ENCODE data around the gene RGPD4.
"Not testable (repeated sequence)": the region's sequence is repeated elsewhere in the genome, so short reads cannot be mapped to it uniquely, and the experiment has no call there.

Gene RGPD4

GRCh38 chr2:107826749-107827148 is at the start of gene RGPD4:
RGPD4 (plus strand) TSS chr2:107826892; CDS start chr2:107827014, 122 bp downstream.
- DNase-seq = not testable (repeated sequence)

- DNase-seq = no peak
Observed at GRCh38 chr2:107777974-107778373, 48.7 kb upstream of the RGPD4 start.

DNA sequence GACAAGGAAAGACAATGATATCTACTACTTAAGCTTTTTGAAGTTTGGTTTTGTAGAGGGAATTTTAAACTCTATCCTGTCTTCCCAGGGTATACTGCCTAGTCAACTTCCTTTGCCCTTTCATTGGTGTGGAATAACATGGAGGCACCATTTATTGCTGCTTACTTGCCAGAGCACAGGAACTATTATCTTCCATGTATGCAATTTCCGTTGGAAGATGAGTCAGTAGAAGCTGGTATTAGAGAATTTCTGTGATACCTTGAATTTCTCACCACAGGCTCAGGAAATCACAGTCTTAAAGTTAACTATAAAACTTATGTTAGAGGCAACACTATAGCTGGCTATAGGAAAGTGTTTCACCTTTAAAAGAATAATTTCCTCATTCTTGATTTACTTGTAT is 40.9 kb upstream of the RGPD4 start:
- no peak for DNase-seq

DNA sequence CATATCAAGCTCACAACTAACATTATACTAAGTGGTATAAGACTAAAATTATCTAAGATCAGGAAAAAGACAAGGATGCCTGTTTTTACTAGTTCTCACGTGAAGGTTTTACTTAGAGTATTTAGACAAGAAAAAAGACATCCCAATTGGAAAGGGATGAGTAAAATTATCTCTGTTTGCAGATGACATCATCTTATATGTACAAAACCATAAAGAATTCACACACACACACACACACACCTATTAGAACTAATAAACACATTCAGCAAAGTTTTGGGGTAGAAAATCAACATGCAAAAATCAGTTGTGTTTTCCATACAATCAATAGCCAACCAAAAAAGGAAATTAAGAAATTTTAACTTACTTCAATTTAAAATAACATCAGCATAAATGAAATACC is 35.9 kb upstream of the RGPD4 start:
- DNase-seq = no peak

GRCh38 chr2:107801498-107801897 is 25.2 kb upstream of the RGPD4 start:
- DNase-seq = no peak

DNA sequence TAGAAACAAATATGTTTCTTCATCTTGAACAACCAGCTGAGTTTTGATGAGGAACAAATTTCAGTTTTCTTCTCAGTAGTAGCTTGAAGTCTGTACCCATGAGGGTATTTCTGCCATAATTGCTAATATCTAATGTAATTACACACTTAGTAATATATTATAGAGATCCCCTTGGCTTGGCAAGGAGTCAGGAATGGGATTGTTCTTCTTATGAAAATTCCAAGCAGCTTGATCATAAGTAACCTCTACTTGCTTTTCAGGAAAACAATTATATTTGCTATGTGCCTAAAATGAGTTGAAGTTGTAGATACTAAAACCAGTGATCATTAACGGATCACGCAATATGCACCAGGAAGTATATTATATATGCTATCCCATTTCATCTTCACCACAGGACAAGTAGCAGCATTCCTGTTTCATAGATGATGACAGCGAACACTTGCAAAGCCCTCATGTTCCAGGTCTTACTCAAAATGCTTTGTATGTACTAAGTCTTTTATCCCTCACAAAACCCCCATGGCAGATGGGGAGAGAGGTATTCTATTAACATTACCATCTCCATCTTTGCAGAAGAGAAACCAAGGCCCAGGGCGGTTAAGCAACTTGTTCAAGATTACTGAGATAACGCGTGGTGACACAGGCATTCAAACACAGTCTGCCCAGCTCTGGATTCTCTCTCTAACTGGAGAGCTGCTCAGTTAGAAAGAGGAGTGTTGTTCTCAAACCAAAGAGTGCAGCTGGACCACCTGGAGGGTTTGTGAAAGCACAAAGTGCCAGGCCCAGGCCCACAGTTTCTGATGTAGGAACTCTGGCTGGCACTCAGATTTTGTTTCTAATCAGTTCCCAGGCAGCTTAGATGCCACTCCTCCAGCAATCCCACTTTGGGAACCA is 21.8 kb upstream of the RGPD4 start:
- no peak for DNase-seq

GRCh38 chr2:107806901-107807300 is 19.8 kb upstream of the RGPD4 start:
- DNase-seq = no peak

GRCh38 chr2:107807988-107808387 is 18.7 kb upstream of the RGPD4 start:
- DNase-seq = no peak

- DNase-seq = no peak
Observed at GRCh38 chr2:107808959-107809358, 17.7 kb upstream of the RGPD4 start.

DNA sequence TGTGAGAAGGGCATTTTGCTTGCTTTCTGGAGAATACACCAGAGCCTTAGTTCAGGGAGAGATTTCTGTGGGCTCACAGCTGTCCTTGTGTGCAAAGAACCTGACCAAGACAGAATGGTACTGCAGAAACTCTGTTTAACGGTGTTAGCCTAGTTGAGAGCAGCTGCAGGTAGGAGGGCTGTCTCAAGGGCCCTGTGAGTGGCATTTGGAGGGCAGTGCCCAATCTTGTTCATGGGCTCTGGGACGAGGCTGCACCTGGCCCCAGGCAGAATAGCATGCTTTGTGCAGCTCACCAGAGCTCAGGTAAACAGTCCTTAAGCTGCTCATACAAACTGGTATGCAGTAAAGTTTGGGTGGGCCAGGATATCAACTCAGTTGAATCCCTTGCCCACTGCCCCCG is 16.9 kb upstream of the RGPD4 start:
- DNase-seq = no peak

DNA sequence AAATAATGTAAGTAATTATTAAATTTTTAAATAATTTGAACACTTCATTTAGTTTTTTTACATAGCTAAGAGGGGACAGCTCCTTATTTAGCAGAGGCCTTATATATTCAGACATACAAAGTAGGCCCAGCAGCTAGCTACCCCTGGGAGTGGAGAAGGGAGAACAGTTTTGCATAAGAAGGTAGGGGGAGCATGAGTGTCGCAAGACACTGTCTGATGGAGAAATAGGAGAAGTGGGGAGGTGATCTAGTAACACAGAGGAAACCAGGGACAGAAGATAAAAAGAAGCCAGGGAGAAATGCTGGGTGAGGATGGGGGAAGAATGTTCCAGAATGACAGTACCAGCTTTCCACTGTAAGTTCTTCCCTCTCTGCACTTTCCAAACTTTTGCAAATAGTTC is 16.0 kb upstream of the RGPD4 start:
- no peak for DNase-seq

DNA sequence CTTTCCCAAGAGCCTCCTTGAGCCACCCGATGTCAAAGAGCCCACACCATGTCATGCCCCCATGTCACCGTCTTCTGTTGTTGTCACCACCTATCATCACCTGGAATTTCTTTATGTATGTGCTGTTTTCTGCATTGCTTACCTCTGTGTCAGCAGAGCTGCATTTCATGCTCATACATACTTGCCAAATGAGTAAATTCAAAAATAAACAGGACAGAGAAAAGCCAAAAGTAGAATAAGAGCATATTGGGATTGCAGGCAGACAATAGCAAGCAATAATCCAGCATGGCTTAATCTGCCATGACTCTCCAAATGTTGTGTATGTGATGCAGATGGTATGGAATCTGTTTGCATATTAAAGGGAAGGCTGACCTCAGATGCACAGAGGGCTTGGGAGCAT is 15.3 kb upstream of the RGPD4 start:
- no peak for DNase-seq

- DNase-seq = no peak
Observed at GRCh38 chr2:107812006-107812405, 14.7 kb upstream of the RGPD4 start.

- DNase-seq = no peak
Observed at GRCh38 chr2:107817378-107817777, 9.3 kb upstream of the RGPD4 start.

GRCh38 chr2:107822302-107822701 is 4.4 kb upstream of the RGPD4 start:
- DNase-seq = no peak

GRCh38 chr2:107824451-107825205 is 2.1 kb upstream of the RGPD4 start:
- DNase-seq = no peak

DNA sequence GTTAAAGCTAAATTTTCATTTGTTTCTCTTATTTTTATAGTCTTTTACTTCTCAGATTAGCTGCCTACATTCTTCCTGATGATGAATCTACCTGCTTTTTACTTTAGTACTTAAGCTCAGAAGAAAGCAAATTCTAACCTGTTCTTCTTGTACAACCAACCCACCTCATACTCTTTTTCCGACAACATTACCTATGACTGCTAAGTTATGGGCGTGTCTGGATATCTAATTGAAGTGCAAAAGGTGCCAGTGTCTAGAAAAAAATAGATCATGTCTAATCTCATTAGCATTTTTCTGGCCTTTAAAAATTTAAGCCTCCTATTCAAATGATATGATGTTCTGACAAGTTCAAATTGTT is 1.5 kb upstream of the RGPD4 start:
- no peak for DNase-seq

DNA sequence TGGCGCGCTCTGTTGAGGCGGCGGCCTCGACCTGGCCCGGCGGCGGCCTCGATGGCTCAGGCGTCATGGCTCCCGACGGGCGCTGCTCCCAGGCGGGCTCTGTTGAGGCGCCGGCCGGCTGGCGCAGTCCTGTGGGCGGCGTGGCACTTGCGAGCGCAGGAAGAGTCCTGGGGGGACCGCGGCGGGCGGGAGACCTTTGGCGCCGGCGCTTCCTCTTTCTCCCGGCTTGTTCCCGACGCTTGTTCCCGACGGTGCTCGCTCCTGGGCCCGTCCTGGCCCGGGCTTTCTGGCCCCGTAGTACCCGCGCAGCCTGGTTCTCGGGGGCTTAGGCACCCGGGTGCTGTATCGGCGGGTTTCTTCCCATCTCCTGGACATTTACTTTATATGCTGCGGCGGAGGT is 2.8 kb downstream of the RGPD4 start:
- not testable (repeated sequence) for DNase-seq

- not testable (repeated sequence) for DNase-seq
Observed at GRCh38 chr2:107833152-107833551, 6.5 kb downstream of the RGPD4 start.

DNA sequence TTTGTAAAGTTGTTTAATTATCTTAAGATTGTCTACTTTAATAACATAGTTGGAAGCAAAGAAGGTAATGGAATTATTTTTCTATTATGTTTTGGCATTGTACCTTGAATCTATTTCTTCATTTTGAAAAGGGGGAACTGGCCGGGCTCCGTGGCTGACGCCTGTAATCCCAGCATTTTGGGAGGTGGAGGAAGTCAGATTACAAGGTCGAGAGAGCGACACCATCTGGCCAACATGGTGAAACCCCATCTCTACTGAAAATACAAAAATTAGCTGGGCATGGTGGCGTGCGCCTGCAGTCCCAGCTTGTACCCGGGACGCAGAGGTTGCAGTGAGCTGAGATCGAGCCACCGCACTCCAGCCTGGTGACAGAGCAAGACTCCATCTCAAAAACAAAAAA is 6.9 kb downstream of the RGPD4 start:
- not testable (repeated sequence) for DNase-seq

DNA sequence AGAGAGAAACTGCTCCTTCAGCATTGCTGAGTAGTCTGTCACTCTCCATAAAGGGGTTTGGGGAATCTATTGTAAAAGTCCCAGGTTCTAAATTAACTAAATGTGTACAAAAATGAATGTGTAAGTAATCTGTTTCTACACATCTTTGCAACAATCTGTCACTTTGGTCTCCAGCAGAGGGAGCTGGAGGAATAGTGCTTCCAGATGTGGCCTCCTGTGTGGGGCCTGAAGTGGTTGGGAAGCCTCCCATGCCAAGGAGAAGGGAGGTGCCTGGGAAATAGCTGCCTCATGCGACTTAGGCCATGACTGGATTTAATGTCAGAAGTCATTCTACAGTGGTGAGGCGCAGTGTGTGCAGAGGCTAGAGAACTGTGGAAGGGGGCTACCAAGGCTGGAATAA is 89.4 kb downstream of the RGPD4 start:
- not testable (repeated sequence) for DNase-seq

- DNase-seq = not testable (repeated sequence)
Observed at GRCh38 chr2:107916696-107917370, 90.1 kb downstream of the RGPD4 start.

DNA sequence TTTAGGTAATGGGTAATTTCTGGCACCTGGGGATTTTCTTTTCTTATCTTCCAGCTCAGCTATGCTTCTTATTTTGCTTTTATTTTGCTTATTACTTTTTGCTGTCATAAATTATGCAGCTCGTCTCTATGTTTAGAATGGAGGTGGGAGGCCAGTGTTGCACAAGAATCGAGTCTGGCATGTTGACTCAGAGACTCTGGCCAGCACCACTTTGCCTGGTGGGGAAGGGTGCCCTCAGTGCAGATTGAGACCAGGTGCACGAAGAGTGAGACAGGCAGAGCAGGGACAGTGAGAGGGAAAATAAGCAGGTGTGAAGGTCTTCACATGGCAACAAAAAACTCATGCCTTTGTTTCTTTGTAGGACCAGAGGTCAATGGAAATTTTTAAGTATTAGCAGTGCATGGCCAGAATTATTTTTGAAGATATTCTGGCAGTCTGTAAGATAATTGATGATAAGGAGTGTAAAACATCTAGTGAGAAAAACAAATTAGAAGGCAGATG is 100.4 kb downstream of the RGPD4 start:
- no peak for DNase-seq
